ENCODE results near the gene FAM193B.

DNA sequence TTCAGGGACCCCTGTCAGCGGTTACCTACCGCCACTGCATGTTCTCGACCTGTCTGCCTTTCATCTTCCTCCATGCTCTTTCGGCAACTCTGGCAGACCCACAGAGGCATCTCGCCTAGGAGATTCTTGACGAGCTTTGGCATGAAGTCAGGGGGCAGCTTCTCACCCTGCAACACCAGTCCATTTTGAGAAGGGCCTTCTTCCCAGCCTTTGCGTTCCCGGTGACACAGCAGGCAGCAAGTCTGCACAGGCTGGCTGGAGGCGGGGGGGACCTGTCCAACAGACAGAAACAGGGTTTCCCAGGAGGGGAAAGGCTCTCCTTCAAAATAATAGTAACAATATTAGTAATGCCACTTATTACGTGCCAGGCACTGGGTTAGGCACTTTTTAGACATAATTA lies 15.5 kb downstream of the FAM193B start:
- TF ChIP-seq, protein P1, sequence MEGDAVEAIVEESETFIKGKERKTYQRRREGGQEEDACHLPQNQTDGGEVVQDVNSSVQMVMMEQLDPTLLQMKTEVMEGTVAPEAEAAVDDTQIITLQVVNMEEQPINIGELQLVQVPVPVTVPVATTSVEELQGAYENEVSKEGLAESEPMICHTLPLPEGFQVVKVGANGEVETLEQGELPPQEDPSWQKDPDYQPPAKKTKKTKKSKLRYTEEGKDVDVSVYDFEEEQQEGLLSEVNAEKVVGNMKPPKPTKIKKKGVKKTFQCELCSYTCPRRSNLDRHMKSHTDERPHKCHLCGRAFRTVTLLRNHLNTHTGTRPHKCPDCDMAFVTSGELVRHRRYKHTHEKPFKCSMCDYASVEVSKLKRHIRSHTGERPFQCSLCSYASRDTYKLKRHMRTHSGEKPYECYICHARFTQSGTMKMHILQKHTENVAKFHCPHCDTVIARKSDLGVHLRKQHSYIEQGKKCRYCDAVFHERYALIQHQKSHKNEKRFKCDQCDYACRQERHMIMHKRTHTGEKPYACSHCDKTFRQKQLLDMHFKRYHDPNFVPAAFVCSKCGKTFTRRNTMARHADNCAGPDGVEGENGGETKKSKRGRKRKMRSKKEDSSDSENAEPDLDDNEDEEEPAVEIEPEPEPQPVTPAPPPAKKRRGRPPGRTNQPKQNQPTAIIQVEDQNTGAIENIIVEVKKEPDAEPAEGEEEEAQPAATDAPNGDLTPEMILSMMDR (IDR thresholded peaks at IDR 0.05; ENCODE audit: low read depth, low read length, missing input control) = no peak
- no peak for TF ChIP-seq YY1 (IDR thresholded peaks at IDR 0.05)
- TF ChIP-seq, protein P2, sequence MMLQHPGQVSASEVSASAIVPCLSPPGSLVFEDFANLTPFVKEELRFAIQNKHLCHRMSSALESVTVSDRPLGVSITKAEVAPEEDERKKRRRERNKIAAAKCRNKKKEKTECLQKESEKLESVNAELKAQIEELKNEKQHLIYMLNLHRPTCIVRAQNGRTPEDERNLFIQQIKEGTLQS (IDR thresholded peaks at IDR 0.05) = no peak
- no peak for TF ChIP-seq TAF1 (conservative IDR thresholded peaks at IDR 0.05)
- no peak for TF ChIP-seq RAD21 (IDR thresholded peaks at IDR 0.05)
- TF ChIP-seq FOXA1 (IDR thresholded peaks at IDR 0.05) = no peak
- TF ChIP-seq, protein P3, sequence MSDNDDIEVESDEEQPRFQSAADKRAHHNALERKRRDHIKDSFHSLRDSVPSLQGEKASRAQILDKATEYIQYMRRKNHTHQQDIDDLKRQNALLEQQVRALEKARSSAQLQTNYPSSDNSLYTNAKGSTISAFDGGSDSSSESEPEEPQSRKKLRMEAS (IDR thresholded peaks at IDR 0.05) = no peak
- no peak for TF ChIP-seq SP1 (IDR thresholded peaks at IDR 0.05)
